ENCODE results near the gene DIS3L2.
"Not testable (repeated sequence)": the region's sequence is repeated elsewhere in the genome, so short reads cannot be mapped to it uniquely, and the experiment has no call there.

Gene DIS3L2

GRCh38 chr2:232328516-232329460, 367.3 kb downstream of the DIS3L2 start:
- DNase-seq (ENCODE audit: low read depth), result no peak
- no peak for TF ChIP-seq CTCF (conservative IDR thresholded peaks at IDR 0.05; ENCODE audit: low read depth, low read length)
- no peak overlapping the region for H3K4me3 ChIP-seq (ENCODE audit: low read depth, low read length)

GRCh38 chr2:232329716-232330067, 368.2 kb downstream of the DIS3L2 start:
- H3K4me3 ChIP-seq (ENCODE audit: low read depth, low read length), result no peak overlapping the region
- TF ChIP-seq CTCF (conservative IDR thresholded peaks at IDR 0.05; ENCODE audit: low read depth, low read length), result no peak
- DNase-seq (ENCODE audit: low read depth), result no peak

GRCh38 chr2:232330068-232330999, 368.8 kb downstream of the DIS3L2 start:
- no peak for TF ChIP-seq CTCF (conservative IDR thresholded peaks at IDR 0.05; ENCODE audit: low read depth, low read length)
- H3K4me3 ChIP-seq (ENCODE audit: low read depth, low read length), result no peak overlapping the region
- no peak for DNase-seq (ENCODE audit: low read depth)

GRCh38 chr2:232331061-232331460, 369.5 kb downstream of the DIS3L2 start:
- DNase-seq (ENCODE audit: low read depth); H3K4me3 ChIP-seq (ENCODE audit: low read depth, low read length): not testable (repeated sequence)

GRCh38 chr2:232331641-232332040, 370.1 kb downstream of the DIS3L2 start:
- not testable (repeated sequence) for DNase-seq (ENCODE audit: low read depth); H3K4me3 ChIP-seq (ENCODE audit: low read depth, low read length)

GRCh38 chr2:232332244-232332939, 370.9 kb downstream of the DIS3L2 start:
- DNase-seq (ENCODE audit: low read depth); H3K4me3 ChIP-seq (ENCODE audit: low read depth, low read length): not testable (repeated sequence)

GRCh38 chr2:232332940-232333259, 371.4 kb downstream of the DIS3L2 start:
- H3K4me3 ChIP-seq (ENCODE audit: low read depth, low read length), result no peak overlapping the region
- no peak for DNase-seq (ENCODE audit: low read depth)
- TF ChIP-seq CTCF (conservative IDR thresholded peaks at IDR 0.05; ENCODE audit: low read depth, low read length), result no peak

GRCh38 chr2:232333361-232334135, 372.0 kb downstream of the DIS3L2 start:
- H3K4me3 ChIP-seq (ENCODE audit: low read depth, low read length), result no peak overlapping the region
- DNase-seq (ENCODE audit: low read depth), result peak; percentile 34
- peak; percentile 77 for TF ChIP-seq CTCF (conservative IDR thresholded peaks at IDR 0.05; ENCODE audit: low read depth, low read length)

GRCh38 chr2:232334136-232334884, 372.8 kb downstream of the DIS3L2 start:
- H3K4me3 ChIP-seq (ENCODE audit: low read depth, low read length); DNase-seq (ENCODE audit: low read depth): not testable (repeated sequence)

GRCh38 chr2:232334885-232335205, 373.3 kb downstream of the DIS3L2 start:
- DNase-seq (ENCODE audit: low read depth), result not testable (repeated sequence)

More at GRCh38 chr2:232334885-232335205, 373.3 kb downstream of the DIS3L2 start:
- not testable (repeated sequence) for H3K4me3 ChIP-seq (ENCODE audit: low read depth, low read length)

All from choroid plexus epithelial cell (primary cell).